IPS-15b (cell line): ENCODE results near the gene EPB41L4A.
"Not testable (repeated sequence)": the region's sequence is repeated elsewhere in the genome, so short reads cannot be mapped to it uniquely, and the experiment has no call there.

Experiments
- H3K27me3 ChIP-seq: one replicate; pipeline ENCODE4 v1.6.1; 2013; ENCODE audit warnings: low read length; ENCODE audit not compliant: control insufficient read depth, insufficient read depth
- H3K36me3 ChIP-seq: one replicate; pipeline ENCODE4 v1.6.1; 2013; ENCODE audit warnings: low read length; ENCODE audit not compliant: control insufficient read depth, insufficient read depth
- H3K4me1 ChIP-seq: one replicate; pipeline ENCODE4 v1.6.1; 2013; ENCODE audit warnings: mild to moderate bottlenecking, low read length; ENCODE audit not compliant: control insufficient read depth, insufficient read depth
- H3K4me3 ChIP-seq: one replicate; pipeline ENCODE4 v1.5.1; 2013; ENCODE audit warnings: low read depth, low read length
- H3K9ac ChIP-seq: one replicate; pipeline ENCODE4 v1.6.1; 2013; ENCODE audit warnings: low read depth, mild to moderate bottlenecking, low read length
- H3K9me3 ChIP-seq: one replicate; pipeline ENCODE4 v1.6.1; 2013; ENCODE audit warnings: mild to moderate bottlenecking, low read length; ENCODE audit not compliant: control insufficient read depth, insufficient read depth

EPB41L4A gene

DNA sequence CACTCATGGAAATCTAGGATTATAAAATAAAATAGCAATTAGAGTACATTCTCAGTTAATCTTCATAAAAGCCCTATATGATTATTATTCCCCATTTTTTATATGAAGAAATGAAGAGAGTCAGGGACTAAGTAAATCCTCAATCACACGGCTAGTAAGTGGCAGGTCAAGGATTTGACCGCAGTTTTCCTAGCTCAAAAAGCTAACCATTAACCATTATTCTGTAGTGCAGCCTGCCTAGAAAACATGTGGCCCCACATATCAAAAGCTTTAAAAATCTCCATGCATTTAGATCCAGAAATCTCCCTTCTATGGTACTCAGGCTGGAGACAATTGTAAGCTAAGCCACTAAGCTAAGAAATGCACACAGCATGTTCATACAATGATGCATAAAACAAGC lies 21.4 kb downstream of the EPB41L4A start:
- Histone ChIP-seq H3K36me3 (no peaks in the 10 kb centered on the region), H3K4me1 (no peaks in the 10 kb centered on the region), H3K27me3 (no peaks in the 10 kb centered on the region), H3K9me3 (no peaks in the 10 kb centered on the region), H3K4me3 (no peak overlapping the region), H3K9ac (no peak overlapping the region)

DNA sequence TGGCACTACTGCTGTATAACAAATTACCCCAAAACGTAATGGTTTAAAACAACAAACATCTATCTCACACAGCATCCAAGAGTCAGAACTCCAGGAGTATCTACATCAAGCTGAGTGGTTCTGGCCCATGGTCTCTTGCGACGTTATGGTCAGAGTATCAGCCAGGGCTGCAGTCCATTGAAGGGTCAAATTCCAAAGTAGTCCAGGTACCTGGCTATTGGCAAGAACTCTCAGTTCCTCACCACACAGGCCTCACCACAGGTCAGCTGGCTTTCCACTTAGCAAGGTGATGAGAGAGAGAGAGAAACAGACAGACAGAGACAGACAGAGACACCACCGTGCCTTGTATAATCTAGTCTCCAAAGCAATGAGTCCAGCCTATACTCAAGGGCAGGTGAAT lies 22.6 kb downstream of the EPB41L4A start:
- no peaks in the 10 kb centered on the region for H3K4me1 ChIP-seq
- H3K27me3 ChIP-seq: no peaks in the 10 kb centered on the region
- no peaks in the 10 kb centered on the region for H3K36me3 ChIP-seq
- H3K9ac ChIP-seq: no peak overlapping the region
- no peaks in the 10 kb centered on the region for H3K9me3 ChIP-seq
- no peak overlapping the region for H3K4me3 ChIP-seq

DNA sequence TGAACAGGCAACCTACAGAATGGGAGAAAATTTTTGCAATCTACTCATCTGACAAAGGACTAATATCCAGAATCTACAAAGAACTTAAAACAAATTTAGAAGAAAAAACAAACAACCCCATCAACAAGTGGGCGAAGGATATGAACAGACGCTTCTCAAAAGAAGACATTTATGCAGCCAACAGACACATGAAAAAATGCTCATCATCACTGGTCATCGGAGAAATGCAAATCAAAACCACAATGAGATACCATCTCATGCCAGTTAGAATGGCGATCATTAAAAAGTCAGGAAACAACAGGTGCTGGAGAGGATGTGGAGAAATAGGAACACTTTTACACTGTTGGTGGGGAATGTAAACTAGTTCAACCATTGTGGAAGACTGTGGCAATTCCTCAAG lies 23.8 kb downstream of the EPB41L4A start:
- H3K27me3 ChIP-seq, H3K4me1 ChIP-seq, H3K9ac ChIP-seq, H3K4me3 ChIP-seq, H3K9me3 ChIP-seq, H3K36me3 ChIP-seq: not testable (repeated sequence)

- Histone ChIP-seq H3K9ac (no peak overlapping the region), H3K36me3 (no peaks in the 10 kb centered on the region), H3K9me3 (no peaks in the 10 kb centered on the region), H3K4me3 (no peak overlapping the region), H3K4me1 (peaks cover 6% of the 10 kb centered on the region), H3K27me3 (no peaks in the 10 kb centered on the region)
These were observed 28.8 kb downstream of the EPB41L4A start for GRCh38 chr5:112390327-112390726.

DNA sequence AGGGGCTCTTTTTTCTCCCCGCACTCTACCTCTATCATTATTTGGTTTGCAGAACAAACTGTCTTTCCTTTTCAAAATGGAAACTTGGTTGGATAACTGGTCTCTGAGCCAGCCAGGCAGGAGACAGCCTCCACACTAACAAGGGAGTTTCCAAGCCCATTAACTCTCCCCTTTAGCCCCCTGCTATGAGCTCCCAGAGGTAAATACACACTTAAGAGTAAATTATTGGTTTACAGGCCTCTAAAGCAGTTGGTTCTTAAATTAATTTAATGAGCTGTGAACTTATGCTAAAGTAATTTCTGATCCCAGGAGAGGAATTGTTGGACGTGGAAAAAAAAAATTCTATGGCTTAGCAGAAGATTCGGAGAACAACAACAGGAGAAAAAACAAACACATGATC lies 30.3 kb downstream of the EPB41L4A start:
- Histone ChIP-seq H3K27me3 (no peaks in the 10 kb centered on the region), H3K4me3 (no peak overlapping the region), H3K4me1 (peaks cover 6% of the 10 kb centered on the region), H3K9me3 (no peaks in the 10 kb centered on the region), H3K9ac (no peak overlapping the region), H3K36me3 (no peaks in the 10 kb centered on the region)

DNA sequence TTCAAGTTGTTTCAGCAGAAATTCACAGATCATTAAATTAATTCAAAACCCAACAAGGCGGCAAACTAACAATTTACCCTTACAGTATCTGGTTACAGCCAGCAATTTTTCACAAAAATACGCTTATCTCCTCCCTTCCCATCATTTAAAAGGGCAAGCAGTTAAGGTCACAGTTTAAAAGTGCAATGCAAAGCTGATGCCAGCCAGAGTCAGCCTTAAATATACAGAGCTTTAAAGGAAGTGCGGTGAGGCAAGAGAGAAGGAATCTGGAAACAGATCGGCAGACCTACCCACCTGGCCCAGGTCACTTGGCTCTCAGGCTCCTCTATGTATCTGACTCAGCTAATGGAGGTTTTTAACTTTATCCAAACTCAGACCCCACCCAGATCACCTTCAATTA lies 31.0 kb downstream of the EPB41L4A start:
- H3K4me3 ChIP-seq: no peak overlapping the region
- H3K4me1 ChIP-seq: peaks cover 6% of the 10 kb centered on the region
- H3K36me3 ChIP-seq: no peaks in the 10 kb centered on the region
- no peaks in the 10 kb centered on the region for H3K9me3 ChIP-seq
- no peaks in the 10 kb centered on the region for H3K27me3 ChIP-seq
- no peak overlapping the region for H3K9ac ChIP-seq

DNA sequence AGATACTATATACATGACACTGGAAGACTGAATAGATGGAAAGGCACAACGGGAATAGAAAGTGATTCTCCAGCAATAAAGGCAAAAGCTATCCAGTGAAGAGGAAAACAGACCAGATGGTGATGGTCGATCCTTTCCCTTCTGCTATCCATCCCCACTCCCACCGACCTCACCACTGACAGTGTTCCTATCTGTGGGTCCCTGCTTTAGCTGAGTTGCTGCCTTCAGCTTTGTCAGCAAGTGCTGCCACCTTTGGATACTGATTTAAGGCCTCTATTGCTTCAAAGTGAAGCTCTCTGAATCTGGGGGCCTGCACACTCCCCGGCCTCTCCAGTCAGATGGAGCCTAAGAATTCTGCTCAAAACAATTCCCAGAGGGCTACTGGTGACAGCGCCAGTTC lies 32.3 kb downstream of the EPB41L4A start:
- no peaks in the 10 kb centered on the region for H3K36me3 ChIP-seq
- no peaks in the 10 kb centered on the region for H3K27me3 ChIP-seq
- H3K4me1 ChIP-seq: peaks cover 6% of the 10 kb centered on the region
- no peak overlapping the region for H3K9ac ChIP-seq
- H3K9me3 ChIP-seq: no peaks in the 10 kb centered on the region
- H3K4me3 ChIP-seq: no peak overlapping the region

DNA sequence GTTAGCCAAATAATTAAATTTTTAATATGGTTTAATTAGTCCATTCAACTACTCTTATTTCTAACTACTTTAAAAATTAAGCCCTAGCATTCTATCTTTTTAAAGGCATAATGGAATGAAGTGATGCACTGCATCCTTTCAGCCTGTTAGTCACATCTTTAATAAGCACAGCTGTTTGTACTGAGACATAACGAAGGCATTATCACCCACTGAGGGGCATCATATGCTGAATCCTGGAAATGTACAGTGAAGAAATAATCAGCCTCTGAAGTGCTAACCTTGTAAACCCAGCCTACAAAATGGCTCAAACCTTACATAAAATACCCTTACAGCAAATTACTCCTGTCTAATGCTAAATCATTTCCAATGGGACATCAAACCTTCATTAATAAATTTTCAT lies 33.1 kb downstream of the EPB41L4A start:
- Histone ChIP-seq H3K9ac (no peak overlapping the region), H3K9me3 (no peaks in the 10 kb centered on the region), H3K4me1 (peaks cover 6% of the 10 kb centered on the region), H3K4me3 (no peak overlapping the region), H3K36me3 (no peaks in the 10 kb centered on the region), H3K27me3 (no peaks in the 10 kb centered on the region)

- H3K9ac ChIP-seq: no peak overlapping the region
- H3K27me3 ChIP-seq: no peaks in the 10 kb centered on the region
- H3K4me3 ChIP-seq: no peak overlapping the region
- no peaks in the 10 kb centered on the region for H3K9me3 ChIP-seq
- H3K36me3 ChIP-seq: no peaks in the 10 kb centered on the region
- peaks cover 6% of the 10 kb centered on the region for H3K4me1 ChIP-seq
These were observed 33.5 kb downstream of the EPB41L4A start for GRCh38 chr5:112385566-112385965.

DNA sequence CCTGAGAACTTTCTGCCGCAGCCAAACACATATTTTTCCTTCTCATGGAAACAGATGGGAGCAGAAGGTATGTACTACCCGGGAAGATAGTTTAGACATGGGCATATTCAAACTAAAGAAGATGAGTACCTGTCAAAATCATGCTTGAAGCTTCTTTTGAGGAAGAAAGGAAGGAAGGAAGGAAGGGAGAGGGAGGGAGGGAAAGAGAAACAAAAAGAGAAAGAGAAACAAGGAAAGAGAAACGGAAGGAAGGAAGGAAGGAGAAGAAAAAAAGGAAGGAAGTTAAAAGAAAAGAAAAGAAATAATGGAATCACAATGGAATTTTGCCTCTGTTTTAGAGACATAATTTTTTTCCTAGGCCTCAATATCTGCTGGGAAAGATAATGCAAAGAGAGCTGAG lies 34.6 kb downstream of the EPB41L4A start:
- H3K9me3 ChIP-seq: no peaks in the 10 kb centered on the region
- H3K27me3 ChIP-seq: no peaks in the 10 kb centered on the region
- H3K36me3 ChIP-seq: no peaks in the 10 kb centered on the region
- no peak overlapping the region for H3K4me3 ChIP-seq
- H3K9ac ChIP-seq: no peak overlapping the region
- H3K4me1 ChIP-seq: peaks cover 4% of the 10 kb centered on the region

- Histone ChIP-seq H3K27me3 (no peaks in the 10 kb centered on the region), H3K9ac (no peak overlapping the region)
These were observed 36.2 kb downstream of the EPB41L4A start for GRCh38 chr5:112382886-112383285.

GRCh38 chr5:112381521-112381920 lies 37.6 kb downstream of the EPB41L4A start:
- Histone ChIP-seq H3K36me3 (no peaks in the 10 kb centered on the region), H3K4me1 (no peaks in the 10 kb centered on the region), H3K9ac (no peak overlapping the region), H3K27me3 (no peaks in the 10 kb centered on the region), H3K4me3 (no peak overlapping the region), H3K9me3 (no peaks in the 10 kb centered on the region)

More at GRCh38 chr5:112382886-112383285, 36.2 kb downstream of the EPB41L4A start:
- Histone ChIP-seq H3K36me3 (no peaks in the 10 kb centered on the region), H3K4me1 (peaks cover 2% of the 10 kb centered on the region), H3K9me3 (no peaks in the 10 kb centered on the region), H3K4me3 (no peak overlapping the region)
